Testis (tissue), 2 donors: ENCODE results near the gene SF3B6.

Experiments
- POLR2A ChIP-seq: fragments of 450-650 bp; IDR thresholded peaks from one replicate; pipeline ENCODE4 v1.6.1; 2017; ENCODE audit warnings: antibody characterized with exemption, mild to moderate bottlenecking, moderate library complexity
- TF ChIP-seq, protein P1 (sequence below), 3 experiments: fragments of 450-650 bp in 2 of 3; fragments of 200-600 bp in 1 of 3; sonication (generic) in 1 of 3; IDR thresholded peaks; one replicate each; pipeline ENCODE4 v1.5.1; 2016 to 2019; ENCODE audit warnings: antibody characterized with exemption in 3 of 3, mild to moderate bottlenecking in 2 of 3, moderate library complexity in 1 of 3

DNA sequence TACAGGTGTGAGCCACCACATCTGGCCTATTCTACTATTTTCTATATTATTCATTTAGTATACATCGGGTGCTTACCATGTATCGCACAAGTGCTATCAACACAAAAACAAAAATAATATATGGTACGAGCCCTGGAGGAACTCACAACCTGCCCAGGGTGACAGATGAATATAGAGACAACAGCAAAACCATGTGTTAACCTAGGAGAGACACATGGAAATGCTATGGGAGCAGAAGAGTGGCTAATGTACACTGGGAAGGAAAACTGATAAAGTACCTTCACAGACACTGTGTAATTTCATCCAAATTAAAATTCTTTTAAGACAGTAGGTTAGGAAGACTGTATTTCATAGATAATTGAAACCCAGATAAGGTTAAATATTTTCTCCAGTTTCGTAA is 3.9 kb downstream of the SF3B6 start:
- no peak for TF ChIP-seq POLR2A
- TF ChIP-seq, protein P1, sequence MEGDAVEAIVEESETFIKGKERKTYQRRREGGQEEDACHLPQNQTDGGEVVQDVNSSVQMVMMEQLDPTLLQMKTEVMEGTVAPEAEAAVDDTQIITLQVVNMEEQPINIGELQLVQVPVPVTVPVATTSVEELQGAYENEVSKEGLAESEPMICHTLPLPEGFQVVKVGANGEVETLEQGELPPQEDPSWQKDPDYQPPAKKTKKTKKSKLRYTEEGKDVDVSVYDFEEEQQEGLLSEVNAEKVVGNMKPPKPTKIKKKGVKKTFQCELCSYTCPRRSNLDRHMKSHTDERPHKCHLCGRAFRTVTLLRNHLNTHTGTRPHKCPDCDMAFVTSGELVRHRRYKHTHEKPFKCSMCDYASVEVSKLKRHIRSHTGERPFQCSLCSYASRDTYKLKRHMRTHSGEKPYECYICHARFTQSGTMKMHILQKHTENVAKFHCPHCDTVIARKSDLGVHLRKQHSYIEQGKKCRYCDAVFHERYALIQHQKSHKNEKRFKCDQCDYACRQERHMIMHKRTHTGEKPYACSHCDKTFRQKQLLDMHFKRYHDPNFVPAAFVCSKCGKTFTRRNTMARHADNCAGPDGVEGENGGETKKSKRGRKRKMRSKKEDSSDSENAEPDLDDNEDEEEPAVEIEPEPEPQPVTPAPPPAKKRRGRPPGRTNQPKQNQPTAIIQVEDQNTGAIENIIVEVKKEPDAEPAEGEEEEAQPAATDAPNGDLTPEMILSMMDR (IDR thresholded peaks at IDR 0.05): no peak
